ENCODE data around the gene APOE.

Gene APOE

DNA sequence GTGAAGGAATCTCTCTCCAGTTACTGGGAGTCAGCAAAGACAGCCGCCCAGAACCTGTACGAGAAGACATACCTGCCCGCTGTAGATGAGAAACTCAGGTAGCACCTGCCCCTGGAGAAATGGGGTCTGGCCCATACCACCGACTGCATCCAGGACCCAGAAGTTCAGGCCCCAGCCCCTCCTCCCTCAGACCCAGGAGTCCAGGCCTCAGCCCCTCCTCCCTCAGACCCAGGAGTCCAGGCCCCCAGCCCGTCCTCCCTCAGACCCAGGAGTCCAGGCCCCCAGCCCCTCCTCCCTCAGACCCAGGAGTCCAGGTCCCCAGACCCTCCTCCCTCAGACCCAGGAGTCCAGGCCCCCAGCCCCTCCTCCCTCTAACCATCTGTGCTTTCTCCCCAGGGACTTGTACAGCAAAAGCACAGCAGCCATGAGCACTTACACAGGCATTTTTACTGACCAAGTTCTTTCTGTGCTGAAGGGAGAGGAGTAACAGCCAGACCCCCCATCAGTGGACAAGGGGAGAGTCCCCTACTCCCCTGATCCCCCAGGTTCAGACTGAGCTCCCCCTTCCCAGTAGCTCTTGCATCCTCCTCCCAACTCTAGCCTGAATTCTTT lies 43.3 kb downstream of the APOE start:
- TF ChIP-seq, protein P1, sequence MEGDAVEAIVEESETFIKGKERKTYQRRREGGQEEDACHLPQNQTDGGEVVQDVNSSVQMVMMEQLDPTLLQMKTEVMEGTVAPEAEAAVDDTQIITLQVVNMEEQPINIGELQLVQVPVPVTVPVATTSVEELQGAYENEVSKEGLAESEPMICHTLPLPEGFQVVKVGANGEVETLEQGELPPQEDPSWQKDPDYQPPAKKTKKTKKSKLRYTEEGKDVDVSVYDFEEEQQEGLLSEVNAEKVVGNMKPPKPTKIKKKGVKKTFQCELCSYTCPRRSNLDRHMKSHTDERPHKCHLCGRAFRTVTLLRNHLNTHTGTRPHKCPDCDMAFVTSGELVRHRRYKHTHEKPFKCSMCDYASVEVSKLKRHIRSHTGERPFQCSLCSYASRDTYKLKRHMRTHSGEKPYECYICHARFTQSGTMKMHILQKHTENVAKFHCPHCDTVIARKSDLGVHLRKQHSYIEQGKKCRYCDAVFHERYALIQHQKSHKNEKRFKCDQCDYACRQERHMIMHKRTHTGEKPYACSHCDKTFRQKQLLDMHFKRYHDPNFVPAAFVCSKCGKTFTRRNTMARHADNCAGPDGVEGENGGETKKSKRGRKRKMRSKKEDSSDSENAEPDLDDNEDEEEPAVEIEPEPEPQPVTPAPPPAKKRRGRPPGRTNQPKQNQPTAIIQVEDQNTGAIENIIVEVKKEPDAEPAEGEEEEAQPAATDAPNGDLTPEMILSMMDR (IDR thresholded peaks at IDR 0.05; ENCODE audit: insufficient read depth, low read depth, low read length, missing control alignments): no peak
- DNase-seq (ENCODE audit: low read depth): no peak
- no peak overlapping the region for H3K4me3 ChIP-seq (ENCODE audit: low read length)

DNA sequence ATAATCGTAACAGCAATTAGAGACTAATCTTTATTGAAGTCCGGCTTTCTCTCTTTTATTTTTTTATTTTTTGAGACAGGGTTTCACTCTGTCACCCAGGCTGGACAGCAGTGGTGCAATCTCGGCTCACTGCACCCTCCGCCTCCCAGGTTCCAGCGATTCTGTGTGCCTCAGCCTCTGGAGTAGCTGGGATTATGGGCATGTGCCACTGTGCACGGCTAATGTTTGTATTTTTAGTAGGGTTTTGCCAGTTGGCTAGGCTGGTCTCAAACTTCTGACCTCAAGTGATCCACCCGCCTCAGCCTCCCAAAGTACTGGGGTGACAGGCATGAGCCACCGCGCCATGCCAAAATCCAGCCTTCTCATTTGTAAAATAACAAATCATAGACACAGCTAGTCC lies 44.0 kb downstream of the APOE start:
- no peak overlapping the region for H3K4me3 ChIP-seq (ENCODE audit: low read length)
- DNase-seq (ENCODE audit: low read depth): no peak
- TF ChIP-seq, protein P1 (IDR thresholded peaks at IDR 0.05; ENCODE audit: insufficient read depth, low read depth, low read length, missing control alignments): no peak

DNA sequence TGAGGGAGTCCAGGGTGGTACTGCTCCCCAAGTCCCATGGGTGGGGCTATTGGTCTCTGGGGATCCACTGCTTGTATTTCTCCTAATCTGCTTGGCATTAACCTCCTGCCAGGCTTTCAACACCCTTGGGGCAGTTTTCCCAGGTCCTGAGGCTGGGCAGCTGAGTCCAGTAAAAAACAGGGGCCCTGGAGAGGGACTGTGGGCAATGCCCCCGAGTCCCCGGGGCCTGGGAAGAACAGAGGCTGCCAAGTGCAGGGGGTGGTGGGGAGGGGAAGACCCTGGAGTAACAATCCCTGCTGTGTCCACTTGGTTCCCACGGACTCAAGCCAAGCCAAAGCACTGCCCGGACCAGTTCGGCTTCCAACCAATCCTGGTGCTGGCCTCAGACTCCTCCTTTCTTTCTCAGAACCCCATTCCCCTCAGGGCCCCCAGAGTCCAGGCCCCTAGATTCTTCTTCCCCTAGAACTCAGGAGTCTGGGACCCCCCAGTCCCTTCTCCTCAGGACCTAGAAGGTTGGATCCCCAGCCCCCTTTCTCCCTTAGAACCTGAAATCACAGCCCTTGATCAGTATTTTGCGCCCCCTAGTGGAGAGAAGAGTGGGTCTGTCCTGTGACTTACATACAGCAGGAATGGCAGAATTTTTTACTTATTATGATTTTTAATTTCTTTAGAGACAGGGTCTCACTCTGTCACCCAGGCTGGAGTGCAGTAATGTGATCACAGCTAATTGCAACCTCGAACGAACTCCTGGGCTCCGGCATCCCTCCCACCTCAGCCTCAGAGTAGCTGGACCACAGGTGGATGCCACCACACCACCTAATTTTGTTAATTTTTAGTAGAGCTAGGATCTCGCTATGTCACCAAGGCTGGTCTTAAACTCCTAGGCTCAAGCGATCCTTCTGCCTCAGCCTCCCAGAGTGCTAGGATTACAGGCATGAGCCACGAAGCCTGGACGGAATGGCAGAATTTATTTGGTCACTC lies 45.9 kb downstream of the APOE start:
- H3K4me3 ChIP-seq (ENCODE audit: low read length): peak overlapping the region; percentile 1
- TF ChIP-seq, protein P1 (IDR thresholded peaks at IDR 0.05; ENCODE audit: insufficient read depth, low read depth, low read length, missing control alignments): peak; percentile 85
- DNase-seq (ENCODE audit: low read depth): peak; percentile 82

DNA sequence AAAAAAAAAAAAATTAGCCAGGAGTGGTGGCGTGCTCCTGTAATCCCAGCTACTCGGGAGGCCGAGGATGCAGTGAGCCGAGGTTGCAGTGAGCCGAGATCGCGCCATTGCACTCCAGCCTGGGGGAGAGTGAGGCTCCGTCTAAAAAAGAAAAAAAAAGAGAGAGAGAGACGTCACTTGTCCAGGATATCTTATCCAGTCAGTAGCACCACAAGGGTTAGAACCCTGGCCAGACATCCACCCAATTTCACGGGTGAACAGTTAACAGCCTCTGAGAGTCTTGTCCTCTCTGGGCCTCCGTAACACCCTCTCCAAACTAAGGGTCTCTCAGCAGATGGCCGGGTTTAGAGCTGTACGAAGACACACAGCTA lies 48.7 kb downstream of the APOE start:
- H3K4me3 ChIP-seq (ENCODE audit: low read length): peak overlapping the region; percentile 99
- TF ChIP-seq, protein P1 (IDR thresholded peaks at IDR 0.05; ENCODE audit: insufficient read depth, low read depth, low read length, missing control alignments): no peak
- DNase-seq (ENCODE audit: low read depth): no peak

DNA sequence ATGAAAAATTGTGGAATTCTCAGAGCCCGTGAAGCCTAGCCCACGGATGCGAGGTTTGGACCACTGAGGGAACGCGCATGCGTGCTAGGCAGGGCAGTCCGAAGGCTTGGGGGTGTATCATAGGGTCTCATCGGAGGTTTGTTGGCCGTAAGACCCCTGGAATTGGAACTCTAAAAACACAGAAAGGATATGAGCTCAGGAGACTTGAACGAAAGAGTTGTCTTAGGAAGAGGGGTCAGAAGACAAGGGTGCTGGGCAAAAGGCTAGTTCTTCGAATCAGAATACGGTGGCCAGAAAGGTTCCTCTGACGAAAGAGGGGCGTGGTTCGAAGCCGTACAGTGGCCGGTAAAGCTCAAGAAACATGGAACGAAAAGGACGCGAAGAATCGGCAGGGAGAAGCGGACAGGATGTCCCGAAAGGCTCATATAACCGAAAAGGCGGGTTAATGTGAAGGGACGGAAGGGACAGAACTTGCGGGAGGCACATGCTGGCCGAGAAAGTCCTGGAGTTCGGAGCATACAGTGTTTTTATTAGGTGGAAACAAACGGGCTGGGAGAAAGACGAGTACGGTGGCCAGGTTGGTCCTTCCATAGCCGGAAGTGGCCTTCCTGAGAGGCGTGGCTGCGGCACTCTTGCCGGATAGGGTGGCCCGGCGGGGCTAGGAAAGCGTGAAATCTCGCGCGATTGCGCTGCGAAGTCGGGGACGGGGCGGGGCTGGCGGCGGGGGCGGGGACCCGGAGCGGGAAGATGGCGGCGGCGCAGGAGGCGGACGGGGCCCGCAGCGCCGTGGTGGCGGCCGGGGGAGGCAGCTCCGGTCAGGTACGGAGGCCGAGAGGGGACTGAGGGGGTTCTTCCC lies 49.3 kb downstream of the APOE start, which contains the start of gene CLPTM1:
Gene CLPTM1, plus strand, starts transcription at position 732 of the 856 bp plus-strand sequence. Its CDS starts 16 bp downstream, at position 748.
- DNase-seq (ENCODE audit: low read depth): peak; percentile 97
- TF ChIP-seq, protein P1 (IDR thresholded peaks at IDR 0.05; ENCODE audit: insufficient read depth, low read depth, low read length, missing control alignments): no peak
- peak within 1 kb of the TSS; percentile 99 for H3K4me3 ChIP-seq (ENCODE audit: low read length)

Data from epithelial cell of esophagus (primary cell).